NCI-H1105 treated with DMSO at 0.1 percent for 48 hours (cell line): ENCODE results near the gene NR2F2.
"Not testable (repeated sequence)": the region's sequence is repeated elsewhere in the genome, so short reads cannot be mapped to it uniquely, and the experiment has no call there.

Source experiments
- DNase-seq: peaks from one replicate; lab custom pipeline; 2025; lab: John Stamatoyannopoulos, UW

Gene NR2F2

GRCh38 chr15:96367311-96368200, 37.1 kb downstream of the NR2F2 start:
- DNase-seq, result no peak

GRCh38 chr15:96369351-96369750, 38.9 kb downstream of the NR2F2 start:
- DNase-seq, result no peak

GRCh38 chr15:96369825-96370621, 39.5 kb downstream of the NR2F2 start:
- DNase-seq, result no peak

- no peak for DNase-seq
Observed at GRCh38 chr15:96372554-96372953, 42.1 kb downstream of the NR2F2 start.

GRCh38 chr15:96374499-96374898, 44.0 kb downstream of the NR2F2 start:
- DNase-seq, result peak; percentile 17

GRCh38 chr15:96379592-96379991, 49.1 kb downstream of the NR2F2 start:
- DNase-seq, result not testable (repeated sequence)

GRCh38 chr15:96381463-96381862, 51.0 kb downstream of the NR2F2 start:
- DNase-seq, result no peak

GRCh38 chr15:96385195-96385594, 54.7 kb downstream of the NR2F2 start:
- DNase-seq, result no peak

GRCh38 chr15:96388673-96389072, 58.2 kb downstream of the NR2F2 start:
- DNase-seq, result no peak
